Osteoblast (primary cell): ENCODE results near the gene AATF. TPM values are rescaled to one million over a fixed set of nuclear protein-coding genes. Genes with fewer than 3 reads are reported as not detected.

Source experiments
- DNase-seq: peaks from one replicate; pipeline ENCODE4 v3.0.0; 2011; ENCODE audit warnings: low spot score, mixed read lengths; ENCODE audit not compliant: insufficient read length; ENCODE audit errors: missing footprints
- H2AFZ ChIP-seq: 2 replicates; pipeline ENCODE4 v1.6.0; 2011; ENCODE audit warnings: mild to moderate bottlenecking, low read length
- H3K27ac ChIP-seq: 2 replicates; pipeline ENCODE4 v1.5.1; 2011; ENCODE audit warnings: mild to moderate bottlenecking, low read depth, low read length, moderate library complexity
- H3K27me3 ChIP-seq: 2 replicates; pipeline ENCODE4 v1.6.0; 2012; ENCODE audit warnings: mild to moderate bottlenecking, control low read depth, inconsistent platforms, low read length, moderate library complexity; ENCODE audit not compliant: insufficient read depth
- H3K36me3 ChIP-seq: 2 replicates; pipeline ENCODE4 v1.5.1; 2011; ENCODE audit warnings: mild to moderate bottlenecking, low read length, control low read depth, moderate library complexity; ENCODE audit not compliant: insufficient read depth
- H3K4me1 ChIP-seq: 2 replicates; pipeline ENCODE4 v1.5.1; 2011; ENCODE audit warnings: mild to moderate bottlenecking, low read length, control low read depth, moderate library complexity; ENCODE audit not compliant: insufficient read depth
- H3K4me2 ChIP-seq: 2 replicates; pipeline ENCODE4 v1.6.0; 2011; ENCODE audit warnings: mild to moderate bottlenecking, low read length; ENCODE audit not compliant: insufficient read depth
- H3K4me3 ChIP-seq: fragments of 200-600 bp; sonication (generic); 3 replicates; pipeline ENCODE4 v1.5.1; 2012; ENCODE audit warnings: mild to moderate bottlenecking, low read length, inconsistent platforms; ENCODE audit not compliant: insufficient read depth
- H3K79me2 ChIP-seq: 2 replicates; pipeline ENCODE4 v1.6.0; 2012; ENCODE audit warnings: mild to moderate bottlenecking, low read length, control low read depth, inconsistent platforms; ENCODE audit not compliant: insufficient read depth
- H3K9me3 ChIP-seq: 2 replicates; pipeline ENCODE4 v1.5.1; 2011; ENCODE audit warnings: low read depth, low read length, control low read depth
- H4K20me1 ChIP-seq: 2 replicates; pipeline ENCODE4 v1.6.0; 2012; ENCODE audit warnings: mild to moderate bottlenecking, low read length, control low read depth; ENCODE audit not compliant: insufficient read depth
- CTCF ChIP-seq: IDR thresholded peaks from 2 replicates; pipeline ENCODE4 v1.5.1; 2011; ENCODE audit warnings: mild to moderate bottlenecking, low read depth, low read length, moderate library complexity; ENCODE audit errors: extremely low read depth
- total RNA-seq: library from RNA; depleted of rRNA; stranded (reverse); fragments of >200 nt; gene quantifications from 2 replicates; pipeline ENCODE4 v1.2.3, GENCODE V29; 2012

Gene AATF
- total RNA-seq, 1 donor: 22.4 TPM

- peaks cover 14% of the 10 kb centered on the region for H4K20me1 ChIP-seq
- H3K4me2 ChIP-seq: peak overlapping the region; percentile 7
- no peaks in the 10 kb centered on the region for H3K36me3 ChIP-seq
- no peaks in the 10 kb centered on the region for H3K9me3 ChIP-seq
- H3K79me2 ChIP-seq: no peaks in the 10 kb centered on the region
- DNase-seq: peak; percentile 91
- no peak overlapping the region for H2AFZ ChIP-seq
- no peak for TF ChIP-seq CTCF
- no peak overlapping the region for H3K27ac ChIP-seq
- H3K4me3 ChIP-seq: no peak overlapping the region
- H3K4me1 ChIP-seq: no peaks in the 10 kb centered on the region
- peaks cover 99% of the 10 kb centered on the region for H3K27me3 ChIP-seq
These were observed 15.1 kb upstream of the AATF start for GRCh38 chr17:36933512-36934143.

- peak overlapping the region; percentile 7 for H3K4me2 ChIP-seq
- no peak overlapping the region for H3K4me3 ChIP-seq
These were observed 14.5 kb upstream of the AATF start for GRCh38 chr17:36934144-36934691.

GRCh38 chr17:36934692-36935630 is 13.8 kb upstream of the AATF start:
- Histone ChIP-seq H3K4me2 (no peak overlapping the region), H4K20me1 (peaks cover 14% of the 10 kb centered on the region), H3K27me3 (peaks cover 99% of the 10 kb centered on the region), H3K9me3 (no peaks in the 10 kb centered on the region), H3K4me1 (no peaks in the 10 kb centered on the region), H3K27ac (no peak overlapping the region), H3K79me2 (no peaks in the 10 kb centered on the region), H3K4me3 (no peak overlapping the region), H3K36me3 (no peaks in the 10 kb centered on the region), H2AFZ (no peak overlapping the region)
- DNase-seq: peak; percentile 92
- TF ChIP-seq CTCF: no peak

More at GRCh38 chr17:36934144-36934691, 14.5 kb upstream of the AATF start:
- no peak for TF ChIP-seq CTCF
- H3K27me3 ChIP-seq: peaks cover 99% of the 10 kb centered on the region
- no peak overlapping the region for H2AFZ ChIP-seq
- peaks cover 14% of the 10 kb centered on the region for H4K20me1 ChIP-seq
- no peak overlapping the region for H3K27ac ChIP-seq
- no peaks in the 10 kb centered on the region for H3K4me1 ChIP-seq
- no peaks in the 10 kb centered on the region for H3K36me3 ChIP-seq
- peak; percentile 76 for DNase-seq
- no peaks in the 10 kb centered on the region for H3K9me3 ChIP-seq
- H3K79me2 ChIP-seq: no peaks in the 10 kb centered on the region
